ENCODE data around the gene RAB3IP.
"Not testable (repeated sequence)": the region's sequence is repeated elsewhere in the genome, so short reads cannot be mapped to it uniquely, and the experiment has no call there.

The RAB3IP gene

DNA sequence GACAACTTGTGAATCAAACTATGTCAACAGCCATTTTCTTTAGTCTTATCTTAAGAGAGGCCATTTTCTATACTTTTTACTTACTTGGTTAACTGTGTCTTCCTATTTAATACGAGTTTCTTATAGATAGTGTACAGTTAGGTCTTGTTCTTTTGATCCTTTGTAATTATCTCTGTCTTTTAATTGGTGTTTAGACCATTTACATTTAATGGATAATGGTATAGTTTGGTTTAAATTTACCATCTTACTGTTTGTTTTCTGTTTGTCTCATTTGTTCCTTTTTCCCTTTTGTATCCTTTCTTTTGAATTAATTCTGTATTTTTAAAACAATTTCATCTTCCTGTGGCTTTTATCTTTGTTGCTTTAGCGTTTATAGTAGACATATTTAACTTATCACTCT lies 19.4 kb downstream of the RAB3IP start:
- Histone ChIP-seq H3K36me3 (ENCODE audit: control insufficient read depth, low read length) (peaks cover 51% of the 10 kb centered on the region), H3K9me2 (replicated peaks; ENCODE audit: control insufficient read depth, low read length) (no peaks in the 10 kb centered on the region), H3K4me3 (ENCODE audit: low read length) (no peak overlapping the region), H3K27ac (ENCODE audit: low read depth, low read length) (no peak overlapping the region), H3K9me3 (ENCODE audit: control insufficient read depth, insufficient read depth, low read length) (peaks cover 5% of the 10 kb centered on the region; the same call in 1 of the 2 replicates), H3F3A (ENCODE audit: control insufficient read depth, insufficient read depth) (no peaks in the 10 kb centered on the region), H3K79me2 (ENCODE audit: control insufficient read depth, low read length) (peaks cover 13% of the 10 kb centered on the region), H3K4me2 (ENCODE audit: low read length) (no peak overlapping the region), H3K27me3 (ENCODE audit: control insufficient read depth, low read length) (no peaks in the 10 kb centered on the region), H4K20me1 (ENCODE audit: control insufficient read depth, insufficient read depth, low read depth, low read length) (no peaks in the 10 kb centered on the region), H3K4me1 (ENCODE audit: control insufficient read depth, low read length) (no peaks in the 10 kb centered on the region)
- TF ChIP-seq, protein P1, sequence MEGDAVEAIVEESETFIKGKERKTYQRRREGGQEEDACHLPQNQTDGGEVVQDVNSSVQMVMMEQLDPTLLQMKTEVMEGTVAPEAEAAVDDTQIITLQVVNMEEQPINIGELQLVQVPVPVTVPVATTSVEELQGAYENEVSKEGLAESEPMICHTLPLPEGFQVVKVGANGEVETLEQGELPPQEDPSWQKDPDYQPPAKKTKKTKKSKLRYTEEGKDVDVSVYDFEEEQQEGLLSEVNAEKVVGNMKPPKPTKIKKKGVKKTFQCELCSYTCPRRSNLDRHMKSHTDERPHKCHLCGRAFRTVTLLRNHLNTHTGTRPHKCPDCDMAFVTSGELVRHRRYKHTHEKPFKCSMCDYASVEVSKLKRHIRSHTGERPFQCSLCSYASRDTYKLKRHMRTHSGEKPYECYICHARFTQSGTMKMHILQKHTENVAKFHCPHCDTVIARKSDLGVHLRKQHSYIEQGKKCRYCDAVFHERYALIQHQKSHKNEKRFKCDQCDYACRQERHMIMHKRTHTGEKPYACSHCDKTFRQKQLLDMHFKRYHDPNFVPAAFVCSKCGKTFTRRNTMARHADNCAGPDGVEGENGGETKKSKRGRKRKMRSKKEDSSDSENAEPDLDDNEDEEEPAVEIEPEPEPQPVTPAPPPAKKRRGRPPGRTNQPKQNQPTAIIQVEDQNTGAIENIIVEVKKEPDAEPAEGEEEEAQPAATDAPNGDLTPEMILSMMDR (IDR thresholded peaks at IDR 0.05; ENCODE audit: low read depth, low read length, poor library complexity, severe bottlenecking) = no peak
- no peak for TF ChIP-seq EZH2phosphoT487 (IDR thresholded peaks at IDR 0.05; ENCODE audit: borderline replicate concordance, low read length)

DNA sequence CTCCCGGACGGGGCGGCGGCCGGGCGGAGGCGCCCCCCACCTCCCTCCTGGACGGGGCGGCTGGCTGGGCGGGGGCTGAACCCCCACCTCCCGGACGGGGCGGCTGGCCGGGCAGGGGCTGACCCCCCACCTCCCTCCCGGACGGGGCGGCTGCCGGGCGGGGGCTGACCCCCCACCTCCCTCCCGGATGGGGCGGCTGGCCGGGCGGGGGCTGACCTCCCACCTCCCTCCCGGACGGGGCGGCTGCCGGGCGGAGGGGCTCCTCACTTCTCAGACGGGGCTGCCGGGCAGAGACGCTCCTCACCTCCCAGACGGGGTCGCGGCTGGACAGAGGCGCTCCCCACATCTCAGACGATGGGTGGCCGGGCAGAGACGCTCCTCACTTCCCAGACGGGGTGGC lies 20.9 kb downstream of the RAB3IP start:
- not testable (repeated sequence) for H3K9me3 ChIP-seq (ENCODE audit: control insufficient read depth, insufficient read depth, low read length); H3K4me1 ChIP-seq (ENCODE audit: control insufficient read depth, low read length); H3K4me3 ChIP-seq (ENCODE audit: low read length); H3K27ac ChIP-seq (ENCODE audit: low read depth, low read length); H3K27me3 ChIP-seq (ENCODE audit: control insufficient read depth, low read length); H3K9me2 ChIP-seq (replicated peaks; ENCODE audit: control insufficient read depth, low read length); H4K20me1 ChIP-seq (ENCODE audit: control insufficient read depth, insufficient read depth, low read depth, low read length); H3K4me2 ChIP-seq (ENCODE audit: low read length); H3F3A ChIP-seq (ENCODE audit: control insufficient read depth, insufficient read depth)
- Histone ChIP-seq H3K36me3 (ENCODE audit: control insufficient read depth, low read length) (peaks cover 53% of the 10 kb centered on the region), H3K79me2 (ENCODE audit: control insufficient read depth, low read length) (peaks cover 10% of the 10 kb centered on the region)

DNA sequence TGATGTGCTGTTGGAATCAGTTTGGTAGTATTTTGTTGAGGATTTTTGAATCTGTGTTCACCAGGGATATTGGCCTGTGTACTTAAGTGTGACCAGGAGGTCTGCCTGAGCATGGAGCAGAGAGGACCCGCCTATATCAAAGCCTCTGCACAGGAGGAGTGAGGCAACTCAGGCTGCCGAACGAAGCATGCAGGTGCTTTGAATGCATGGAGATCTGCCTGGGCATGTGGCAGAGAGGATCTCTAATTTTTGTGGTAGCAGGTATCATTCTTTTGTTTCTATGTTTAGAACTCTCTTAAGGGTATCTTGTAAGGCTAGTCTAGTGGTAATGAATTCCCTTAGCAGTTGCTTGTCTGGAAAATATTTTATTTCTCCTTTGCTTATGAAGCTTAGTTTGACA lies 26.9 kb downstream of the RAB3IP start:
- H3K36me3 ChIP-seq (ENCODE audit: control insufficient read depth, low read length) = peaks cover 54% of the 10 kb centered on the region
- H3K4me3 ChIP-seq (ENCODE audit: low read length) = no peak overlapping the region
- H3K4me2 ChIP-seq (ENCODE audit: low read length) = no peak overlapping the region
- TF ChIP-seq, protein P1 (IDR thresholded peaks at IDR 0.05; ENCODE audit: low read depth, low read length, poor library complexity, severe bottlenecking) = no peak
- no peak for TF ChIP-seq EZH2phosphoT487 (IDR thresholded peaks at IDR 0.05; ENCODE audit: borderline replicate concordance, low read length)
- no peaks in the 10 kb centered on the region for H3K9me2 ChIP-seq (replicated peaks; ENCODE audit: control insufficient read depth, low read length)
- H3F3A ChIP-seq (ENCODE audit: control insufficient read depth, insufficient read depth) = no peaks in the 10 kb centered on the region
- H3K79me2 ChIP-seq (ENCODE audit: control insufficient read depth, low read length) = peaks cover 21% of the 10 kb centered on the region
- peaks cover 23% of the 10 kb centered on the region for H3K9me3 ChIP-seq (ENCODE audit: control insufficient read depth, insufficient read depth, low read length)
- H3K4me1 ChIP-seq (ENCODE audit: control insufficient read depth, low read length) = no peaks in the 10 kb centered on the region
- H3K27me3 ChIP-seq (ENCODE audit: control insufficient read depth, low read length) = no peaks in the 10 kb centered on the region
- H4K20me1 ChIP-seq (ENCODE audit: control insufficient read depth, insufficient read depth, low read depth, low read length) = no peaks in the 10 kb centered on the region
- no peak overlapping the region for H3K27ac ChIP-seq (ENCODE audit: low read depth, low read length)

DNA sequence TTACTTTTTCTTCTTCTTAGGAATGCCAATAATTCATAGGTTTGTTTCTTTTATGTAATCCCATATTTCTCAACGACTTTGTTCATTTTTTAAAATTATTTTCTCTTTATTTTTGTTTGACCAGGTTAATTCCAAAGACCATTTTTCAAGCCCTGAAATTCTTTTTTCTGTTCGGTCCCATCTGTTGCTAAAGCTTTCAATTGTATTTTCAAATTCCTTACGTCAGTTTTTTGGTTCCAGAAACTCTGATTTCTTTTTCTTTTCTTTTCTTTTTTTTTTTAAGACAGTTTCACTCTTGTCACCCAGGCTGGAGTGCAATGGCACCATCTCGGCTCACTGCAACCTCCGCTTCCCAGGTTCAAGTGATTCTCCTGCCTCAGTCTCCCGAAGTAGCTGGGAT lies 27.6 kb downstream of the RAB3IP start:
- Histone ChIP-seq H3K4me2 (ENCODE audit: low read length) (no peak overlapping the region), H3K4me1 (ENCODE audit: control insufficient read depth, low read length) (no peaks in the 10 kb centered on the region), H3K27ac (ENCODE audit: low read depth, low read length) (no peak overlapping the region), H3K4me3 (ENCODE audit: low read length) (no peak overlapping the region), H3K9me3 (ENCODE audit: control insufficient read depth, insufficient read depth, low read length) (peaks cover 23% of the 10 kb centered on the region), H3K9me2 (replicated peaks; ENCODE audit: control insufficient read depth, low read length) (no peaks in the 10 kb centered on the region), H3K27me3 (ENCODE audit: control insufficient read depth, low read length) (no peaks in the 10 kb centered on the region), H3K36me3 (ENCODE audit: control insufficient read depth, low read length) (peaks cover 48% of the 10 kb centered on the region), H3F3A (ENCODE audit: control insufficient read depth, insufficient read depth) (no peaks in the 10 kb centered on the region), H4K20me1 (ENCODE audit: control insufficient read depth, insufficient read depth, low read depth, low read length) (no peaks in the 10 kb centered on the region), H3K79me2 (ENCODE audit: control insufficient read depth, low read length) (peaks cover 21% of the 10 kb centered on the region)
- no peak for TF ChIP-seq EZH2phosphoT487 (IDR thresholded peaks at IDR 0.05; ENCODE audit: borderline replicate concordance, low read length)
- TF ChIP-seq, protein P1 (IDR thresholded peaks at IDR 0.05; ENCODE audit: low read depth, low read length, poor library complexity, severe bottlenecking) = no peak
